HG02588 (cell line): ENCODE results near the gene MINAR2.

Experiments
- ATAC-seq: cut with Tn5 transposase; IDR thresholded peaks from one replicate; pipeline ENCODE4 v1.9.1; 2021; ENCODE audit warnings: mild to moderate bottlenecking, moderate library complexity; ENCODE audit not compliant: unreplicated experiment

The MINAR2 gene

GRCh38 chr5:129771058-129771838 is 23.4 kb downstream of the MINAR2 start:
- peak; percentile 61 for ATAC-seq

- ATAC-seq, result no peak
Observed at GRCh38 chr5:129773376-129773775, 25.5 kb downstream of the MINAR2 start.

GRCh38 chr5:129781594-129781993 is 33.7 kb downstream of the MINAR2 start:
- no peak for ATAC-seq

GRCh38 chr5:129803403-129803802 is 55.5 kb downstream of the MINAR2 start:
- ATAC-seq, result no peak

- no peak for ATAC-seq
Observed at GRCh38 chr5:129804705-129805104, 56.8 kb downstream of the MINAR2 start.

- no peak for ATAC-seq
Observed at GRCh38 chr5:129807162-129807814, 59.4 kb downstream of the MINAR2 start.
